Osteoblast (primary cell): Measurements from ENCODE around the gene DCAF16. TPM values are rescaled to one million over a fixed set of nuclear protein-coding genes. Genes with fewer than 3 reads are reported as not detected.

Experiments used
- DNase-seq: peaks from one replicate; pipeline ENCODE4 v3.0.0; 2011; ENCODE audit warnings: low spot score, mixed read lengths; ENCODE audit not compliant: insufficient read length; ENCODE audit errors: missing footprints
- H2AFZ ChIP-seq: 2 replicates; pipeline ENCODE4 v1.6.0; 2011; ENCODE audit warnings: mild to moderate bottlenecking, low read length
- H3K27ac ChIP-seq: 2 replicates; pipeline ENCODE4 v1.5.1; 2011; ENCODE audit warnings: mild to moderate bottlenecking, low read depth, low read length, moderate library complexity
- H3K27me3 ChIP-seq: 2 replicates; pipeline ENCODE4 v1.6.0; 2012; ENCODE audit warnings: mild to moderate bottlenecking, control low read depth, inconsistent platforms, low read length, moderate library complexity; ENCODE audit not compliant: insufficient read depth
- H3K36me3 ChIP-seq: 2 replicates; pipeline ENCODE4 v1.5.1; 2011; ENCODE audit warnings: mild to moderate bottlenecking, low read length, control low read depth, moderate library complexity; ENCODE audit not compliant: insufficient read depth
- H3K4me1 ChIP-seq: 2 replicates; pipeline ENCODE4 v1.5.1; 2011; ENCODE audit warnings: mild to moderate bottlenecking, low read length, control low read depth, moderate library complexity; ENCODE audit not compliant: insufficient read depth
- H3K4me2 ChIP-seq: 2 replicates; pipeline ENCODE4 v1.6.0; 2011; ENCODE audit warnings: mild to moderate bottlenecking, low read length; ENCODE audit not compliant: insufficient read depth
- H3K4me3 ChIP-seq: fragments of 200-600 bp; sonication (generic); 3 replicates; pipeline ENCODE4 v1.5.1; 2012; ENCODE audit warnings: mild to moderate bottlenecking, low read length, inconsistent platforms; ENCODE audit not compliant: insufficient read depth
- H3K79me2 ChIP-seq: 2 replicates; pipeline ENCODE4 v1.6.0; 2012; ENCODE audit warnings: mild to moderate bottlenecking, low read length, control low read depth, inconsistent platforms; ENCODE audit not compliant: insufficient read depth
- H3K9me3 ChIP-seq: 2 replicates; pipeline ENCODE4 v1.5.1; 2011; ENCODE audit warnings: low read depth, low read length, control low read depth
- H4K20me1 ChIP-seq: 2 replicates; pipeline ENCODE4 v1.6.0; 2012; ENCODE audit warnings: mild to moderate bottlenecking, low read length, control low read depth; ENCODE audit not compliant: insufficient read depth
- total RNA-seq: library from RNA; depleted of rRNA; stranded (reverse); fragments of >200 nt; gene quantifications from 2 replicates; pipeline ENCODE4 v1.2.3, GENCODE V29; 2012
- TF ChIP-seq, protein P1 (sequence below): IDR thresholded peaks from 2 replicates; pipeline ENCODE4 v1.5.1; 2011; ENCODE audit warnings: mild to moderate bottlenecking, low read depth, low read length, moderate library complexity; ENCODE audit errors: extremely low read depth

Gene DCAF16
- total RNA-seq, 1 donor, result 35.1 TPM

DNA sequence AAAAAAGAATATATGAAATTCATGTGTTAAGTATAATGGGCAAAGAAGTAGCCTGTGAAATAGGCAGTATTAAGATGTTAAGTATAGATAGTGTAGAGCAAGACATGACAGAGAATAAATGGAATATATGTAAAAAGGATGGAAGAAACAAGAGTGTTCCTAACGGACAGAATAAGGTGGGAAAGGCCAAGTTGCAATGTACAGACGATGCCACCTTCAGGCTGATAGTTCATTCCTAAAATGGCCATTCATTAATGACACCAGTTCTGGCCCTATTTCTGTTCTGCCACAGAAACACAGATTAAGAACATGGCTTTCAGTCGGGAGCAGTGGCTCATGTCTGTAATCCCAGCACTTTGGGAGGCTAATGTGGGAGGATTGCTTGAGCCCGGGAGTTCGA is 24.7 kb downstream of the DCAF16 start:
- H3K79me2 ChIP-seq, result no peaks in the 10 kb centered on the region
- TF ChIP-seq, protein P1, sequence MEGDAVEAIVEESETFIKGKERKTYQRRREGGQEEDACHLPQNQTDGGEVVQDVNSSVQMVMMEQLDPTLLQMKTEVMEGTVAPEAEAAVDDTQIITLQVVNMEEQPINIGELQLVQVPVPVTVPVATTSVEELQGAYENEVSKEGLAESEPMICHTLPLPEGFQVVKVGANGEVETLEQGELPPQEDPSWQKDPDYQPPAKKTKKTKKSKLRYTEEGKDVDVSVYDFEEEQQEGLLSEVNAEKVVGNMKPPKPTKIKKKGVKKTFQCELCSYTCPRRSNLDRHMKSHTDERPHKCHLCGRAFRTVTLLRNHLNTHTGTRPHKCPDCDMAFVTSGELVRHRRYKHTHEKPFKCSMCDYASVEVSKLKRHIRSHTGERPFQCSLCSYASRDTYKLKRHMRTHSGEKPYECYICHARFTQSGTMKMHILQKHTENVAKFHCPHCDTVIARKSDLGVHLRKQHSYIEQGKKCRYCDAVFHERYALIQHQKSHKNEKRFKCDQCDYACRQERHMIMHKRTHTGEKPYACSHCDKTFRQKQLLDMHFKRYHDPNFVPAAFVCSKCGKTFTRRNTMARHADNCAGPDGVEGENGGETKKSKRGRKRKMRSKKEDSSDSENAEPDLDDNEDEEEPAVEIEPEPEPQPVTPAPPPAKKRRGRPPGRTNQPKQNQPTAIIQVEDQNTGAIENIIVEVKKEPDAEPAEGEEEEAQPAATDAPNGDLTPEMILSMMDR, result no peak
- no peak for DNase-seq
- no peak overlapping the region for H3K4me2 ChIP-seq
- H3K27ac ChIP-seq, result no peak overlapping the region
- no peak overlapping the region for H3K4me3 ChIP-seq
- no peaks in the 10 kb centered on the region for H3K36me3 ChIP-seq
- H3K4me1 ChIP-seq, result peaks cover 6% of the 10 kb centered on the region
- H2AFZ ChIP-seq, result no peak overlapping the region
- no peaks in the 10 kb centered on the region for H3K9me3 ChIP-seq
- no peaks in the 10 kb centered on the region for H4K20me1 ChIP-seq
- peaks cover 23% of the 10 kb centered on the region for H3K27me3 ChIP-seq

DNA sequence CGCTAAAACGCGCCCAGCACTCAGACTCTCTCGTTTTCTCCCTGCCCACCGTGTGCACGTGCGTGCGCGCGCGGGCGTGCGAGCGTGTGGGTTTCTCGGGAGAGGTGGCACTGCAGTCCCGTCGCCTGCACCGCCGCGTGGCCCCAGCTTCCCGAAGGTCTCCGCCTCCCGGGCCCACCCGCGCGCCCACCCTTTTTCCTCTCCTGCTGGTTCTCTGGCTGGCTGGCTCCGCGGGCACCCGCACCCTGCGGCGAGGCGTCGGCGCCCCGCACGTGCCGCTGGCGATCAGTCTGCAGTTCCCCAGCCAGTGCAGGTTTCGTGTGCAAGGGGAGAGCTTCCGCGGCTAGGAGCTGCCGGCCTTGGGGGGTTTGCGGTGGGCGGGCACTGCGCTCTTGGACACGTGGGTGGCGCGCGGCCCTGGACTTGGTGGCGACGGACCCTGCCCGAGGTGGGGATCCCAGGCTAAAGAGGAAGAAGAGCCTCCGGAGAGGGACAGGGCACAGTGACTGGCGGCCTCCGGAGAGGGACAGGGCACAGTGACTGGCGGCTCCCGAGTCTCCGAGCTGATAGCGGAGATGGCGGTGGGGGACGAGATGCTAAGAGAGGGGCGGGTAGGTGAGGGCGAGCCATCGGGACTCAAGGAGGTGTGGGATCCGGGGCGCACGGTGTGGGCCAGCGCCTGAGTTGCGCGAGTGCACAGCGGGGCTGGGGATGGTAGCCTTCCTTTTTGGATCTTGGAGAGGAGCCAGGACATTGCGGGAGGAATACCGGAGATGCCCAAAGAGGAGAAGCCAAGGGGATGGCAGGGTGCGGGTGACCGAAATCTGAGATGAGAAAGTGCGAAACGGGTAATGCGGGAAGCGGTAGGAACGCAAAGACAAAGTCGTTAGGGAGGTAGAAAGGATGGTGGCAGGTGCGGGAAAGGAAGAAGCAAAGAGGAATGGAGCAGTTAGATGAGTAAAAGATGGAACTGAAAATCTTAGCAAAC is 29.0 kb downstream of the DCAF16 start, which contains the start of gene FAM184B:
TSS of gene FAM184B (minus strand) at position 322 of the 988 bp plus-strand sequence. CDS start 322 bp downstream, outside the sequence.
- peak; percentile 79 for DNase-seq
- TF ChIP-seq, protein P1, result no peak

DNA sequence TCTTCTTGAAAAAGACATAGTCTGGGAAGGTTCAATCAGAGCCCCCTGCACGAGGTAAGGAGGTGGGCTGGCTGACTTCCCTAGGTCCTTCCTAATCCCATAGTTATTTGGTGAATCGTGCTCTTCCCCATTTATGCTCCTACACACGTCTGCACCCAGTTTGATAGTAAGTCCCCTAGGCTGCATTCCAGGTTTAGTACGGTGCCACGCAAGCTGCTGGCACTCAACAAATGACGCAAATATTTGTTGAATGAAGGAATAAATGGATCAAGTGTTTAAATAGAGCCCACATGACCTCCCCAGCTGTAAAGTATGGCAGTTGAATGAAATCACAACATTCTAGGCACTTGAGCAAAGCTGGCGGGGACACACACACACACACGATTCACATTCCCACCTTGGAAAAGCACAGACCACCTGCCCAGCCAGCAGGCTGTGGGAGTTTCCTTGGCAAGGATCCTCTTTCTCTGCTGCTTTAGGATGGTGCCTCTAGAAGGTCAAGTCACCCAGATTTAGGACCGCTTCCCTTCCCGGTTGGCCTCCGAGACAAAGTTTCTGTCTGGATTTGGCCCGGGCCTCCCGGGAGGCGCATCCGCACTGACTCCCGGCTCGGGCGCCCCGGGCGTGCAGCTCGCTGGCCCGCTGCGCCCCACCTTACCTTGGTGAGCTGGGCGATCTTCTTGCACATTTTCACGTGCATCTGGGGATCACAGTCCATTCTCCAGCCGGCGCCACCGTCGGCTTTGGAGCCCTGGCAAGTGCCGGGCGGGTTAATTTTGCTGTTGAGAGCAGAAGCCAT is 29.9 kb downstream of the DCAF16 start:
- no peak for DNase-seq
- H3K4me1 ChIP-seq, result peaks cover 15% of the 10 kb centered on the region
- H3K9me3 ChIP-seq, result no peaks in the 10 kb centered on the region
- peak overlapping the region; percentile 89 for H3K4me2 ChIP-seq
- H3K36me3 ChIP-seq, result no peaks in the 10 kb centered on the region
- H4K20me1 ChIP-seq, result no peaks in the 10 kb centered on the region
- H3K79me2 ChIP-seq, result no peaks in the 10 kb centered on the region
- peaks cover 38% of the 10 kb centered on the region for H3K27me3 ChIP-seq
- peak overlapping the region; percentile 61 for H3K4me3 ChIP-seq
- TF ChIP-seq, protein P1, result no peak
- H2AFZ ChIP-seq, result peak overlapping the region; percentile 62
- H3K27ac ChIP-seq, result no peak overlapping the region

More for the DNA sequence above, 29.0 kb downstream of the DCAF16 start, which contains the start of gene FAM184B:
- H3K4me1 ChIP-seq, result peaks cover 15% of the 10 kb centered on the region
- peak within 1 kb of the TSS; percentile 61 for H3K4me3 ChIP-seq
- H3K27me3 ChIP-seq, result peaks cover 38% of the 10 kb centered on the region
- no peak within 1 kb of the TSS for H3K27ac ChIP-seq
- H3K9me3 ChIP-seq, result no peaks in the 10 kb centered on the region
- no peaks in the 10 kb centered on the region for H4K20me1 ChIP-seq
- peak within 1 kb of the TSS; percentile 62 for H2AFZ ChIP-seq
- H3K79me2 ChIP-seq, result no peaks in the 10 kb centered on the region
- H3K36me3 ChIP-seq, result no peaks in the 10 kb centered on the region
- peak within 1 kb of the TSS; percentile 89 for H3K4me2 ChIP-seq
